ENCODE results near the gene TMEM233.

The TMEM233 gene

GRCh38 chr12:119660076-119660475 is 66.5 kb downstream of the TMEM233 start:
- H3K27ac ChIP-seq (ENCODE audit: low read depth, low read length), result no peak overlapping the region
- H3K4me3 ChIP-seq (ENCODE audit: low read length), result no peak overlapping the region
- H3K9me3 ChIP-seq (ENCODE audit: insufficient read depth, low read depth, low read length), result no peaks in the 10 kb centered on the region
- no peaks in the 10 kb centered on the region for H3K36me3 ChIP-seq (ENCODE audit: insufficient read depth, low read length)
- 90% methylated on average over 5 of the region's 5 CpGs for WGBS
- 0 out of 2 replicates have a peak, but pooled peaks cover 9% of the 10 kb centered on the region for H3K27me3 ChIP-seq (ENCODE audit: insufficient read depth, low read length)
- H3K9ac ChIP-seq (ENCODE audit: low read depth, low read length), result no peak overlapping the region
- H3K4me1 ChIP-seq (ENCODE audit: insufficient read depth, low read length), result no peaks in the 10 kb centered on the region

DNA sequence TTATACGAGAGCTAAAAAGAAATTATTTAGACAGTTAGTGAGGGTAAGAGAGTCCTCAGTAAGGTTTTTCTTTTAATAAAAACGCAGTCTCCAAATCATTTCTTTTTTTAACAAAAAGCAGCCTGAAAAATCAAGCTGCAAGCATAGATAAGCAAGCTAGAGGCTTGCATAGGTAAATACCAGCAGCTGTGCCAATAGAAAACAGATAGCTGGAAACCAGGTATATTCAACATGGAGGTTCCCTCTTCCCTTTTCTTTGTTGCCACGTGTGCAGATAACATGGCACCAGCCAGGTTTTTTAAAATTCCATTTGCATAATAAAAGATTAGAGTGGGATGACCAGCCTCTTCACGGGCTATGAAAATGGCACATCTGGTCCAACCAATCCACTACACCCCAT is 68.3 kb downstream of the TMEM233 start:
- H3K9me3 ChIP-seq (ENCODE audit: insufficient read depth, low read depth, low read length), result no peaks in the 10 kb centered on the region
- H3K27ac ChIP-seq (ENCODE audit: low read depth, low read length), result no peak overlapping the region
- 71% methylated on average over 4 of the region's 4 CpGs for WGBS
- H3K36me3 ChIP-seq (ENCODE audit: insufficient read depth, low read length), result no peaks in the 10 kb centered on the region
- H3K27me3 ChIP-seq (ENCODE audit: insufficient read depth, low read length), result 0 out of 2 replicates have a peak, but pooled peaks cover 9% of the 10 kb centered on the region
- H3K4me1 ChIP-seq (ENCODE audit: insufficient read depth, low read length), result peaks cover 1% of the 10 kb centered on the region; the same call in 1 of the 2 replicates
- no peak overlapping the region for H3K4me3 ChIP-seq (ENCODE audit: low read length)
- no peak overlapping the region for H3K9ac ChIP-seq (ENCODE audit: low read depth, low read length)

DNA sequence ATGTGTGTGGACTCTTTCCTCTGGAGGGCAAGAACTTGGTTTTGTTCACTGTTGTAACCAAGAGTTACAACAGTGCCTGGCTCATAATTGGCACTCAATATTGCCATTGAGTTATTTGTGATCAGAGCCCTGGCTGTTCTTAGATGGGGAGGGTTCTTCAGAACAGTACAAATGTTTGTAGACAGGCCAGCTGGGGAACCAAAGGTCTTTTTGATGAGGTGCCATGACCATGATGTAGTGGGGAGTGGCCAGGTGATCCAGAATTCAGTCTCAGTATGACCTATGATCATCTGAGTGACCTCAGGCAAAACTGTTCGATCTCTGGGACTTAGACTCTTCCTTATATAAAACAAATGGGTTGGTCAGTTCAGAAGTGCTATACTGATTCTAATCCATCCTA is 71.1 kb downstream of the TMEM233 start:
- Histone ChIP-seq H3K27ac (ENCODE audit: low read depth, low read length) (no peak overlapping the region), H3K9me3 (ENCODE audit: insufficient read depth, low read depth, low read length) (no peaks in the 10 kb centered on the region)
- no CpG with 5 or more reads among the region's 1 CpG for WGBS

DNA sequence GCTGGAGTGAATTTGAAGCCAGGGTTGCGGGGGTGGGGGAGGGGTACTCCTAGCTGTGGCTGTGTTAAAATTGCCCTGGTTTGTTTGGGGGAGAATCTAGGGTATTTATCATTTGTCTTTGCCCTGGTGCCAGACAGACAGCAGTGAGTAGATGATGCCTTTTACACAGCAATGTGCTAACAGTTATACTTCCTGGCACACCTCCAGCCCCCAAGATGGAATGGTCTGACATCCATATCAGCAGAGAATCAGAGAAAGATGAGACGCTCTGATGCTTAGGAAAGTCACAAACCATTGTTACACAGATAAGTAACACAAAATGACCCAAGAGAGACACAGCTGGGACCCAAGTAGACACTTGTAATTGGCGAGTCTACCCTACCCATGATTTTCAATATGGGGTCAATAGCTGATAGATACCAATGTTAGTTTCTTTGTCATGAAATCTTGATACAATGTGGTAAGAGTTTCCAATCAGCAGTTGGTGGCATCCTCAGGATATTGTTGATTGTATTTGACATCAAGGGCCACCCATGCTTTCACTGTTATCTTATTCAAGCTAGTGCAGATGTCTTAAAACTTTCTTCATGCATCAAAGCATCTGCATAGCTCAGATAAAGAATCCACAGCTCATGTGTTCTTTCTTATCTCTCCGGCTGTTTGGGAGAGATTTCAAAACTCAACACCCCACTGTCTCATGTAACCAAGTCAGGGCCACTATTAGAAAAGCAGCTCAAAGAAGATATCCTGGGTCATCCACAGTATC is 71.8 kb downstream of the TMEM233 start:
- Histone ChIP-seq H3K4me3 (ENCODE audit: low read length) (no peak overlapping the region), H3K9ac (ENCODE audit: low read depth, low read length) (no peak overlapping the region), H3K27ac (ENCODE audit: low read depth, low read length) (no peak overlapping the region), H3K9me3 (ENCODE audit: insufficient read depth, low read depth, low read length) (no peaks in the 10 kb centered on the region), H3K4me1 (ENCODE audit: insufficient read depth, low read length) (peaks cover 6% of the 10 kb centered on the region; the same call in 1 of the 2 replicates), H3K36me3 (ENCODE audit: insufficient read depth, low read length) (peaks cover 7% of the 10 kb centered on the region), H3K27me3 (ENCODE audit: insufficient read depth, low read length) (0 out of 2 replicates have a peak, but pooled peaks cover 9% of the 10 kb centered on the region)
- 92% methylated on average over 4 of the region's 4 CpGs for WGBS

More for the DNA sequence above, 71.1 kb downstream of the TMEM233 start:
- 0 out of 2 replicates have a peak, but pooled peaks cover 9% of the 10 kb centered on the region for H3K27me3 ChIP-seq (ENCODE audit: insufficient read depth, low read length)
- H3K4me3 ChIP-seq (ENCODE audit: low read length), result no peak overlapping the region
- H3K4me1 ChIP-seq (ENCODE audit: insufficient read depth, low read length), result peaks cover 6% of the 10 kb centered on the region; the same call in 1 of the 2 replicates
- H3K9ac ChIP-seq (ENCODE audit: low read depth, low read length), result no peak overlapping the region
- peaks cover under 1% of the 10 kb centered on the region; the same call in 1 of the 2 replicates for H3K36me3 ChIP-seq (ENCODE audit: insufficient read depth, low read length)

- Histone ChIP-seq H3K27me3 (ENCODE audit: insufficient read depth, low read length) (0 out of 2 replicates have a peak, but pooled peaks cover 8% of the 10 kb centered on the region), H3K9me3 (ENCODE audit: insufficient read depth, low read depth, low read length) (no peaks in the 10 kb centered on the region), H3K4me1 (ENCODE audit: insufficient read depth, low read length) (peaks cover 6% of the 10 kb centered on the region; the same call in 1 of the 2 replicates), H3K9ac (ENCODE audit: low read depth, low read length) (no peak overlapping the region), H3K27ac (ENCODE audit: low read depth, low read length) (no peak overlapping the region), H3K4me3 (ENCODE audit: low read length) (no peak overlapping the region), H3K36me3 (ENCODE audit: insufficient read depth, low read length) (peaks cover 17% of the 10 kb centered on the region)
- 91% methylated on average over 1 of the region's 2 CpGs for WGBS
These were observed 72.7 kb downstream of the TMEM233 start for GRCh38 chr12:119666226-119666795.

DNA sequence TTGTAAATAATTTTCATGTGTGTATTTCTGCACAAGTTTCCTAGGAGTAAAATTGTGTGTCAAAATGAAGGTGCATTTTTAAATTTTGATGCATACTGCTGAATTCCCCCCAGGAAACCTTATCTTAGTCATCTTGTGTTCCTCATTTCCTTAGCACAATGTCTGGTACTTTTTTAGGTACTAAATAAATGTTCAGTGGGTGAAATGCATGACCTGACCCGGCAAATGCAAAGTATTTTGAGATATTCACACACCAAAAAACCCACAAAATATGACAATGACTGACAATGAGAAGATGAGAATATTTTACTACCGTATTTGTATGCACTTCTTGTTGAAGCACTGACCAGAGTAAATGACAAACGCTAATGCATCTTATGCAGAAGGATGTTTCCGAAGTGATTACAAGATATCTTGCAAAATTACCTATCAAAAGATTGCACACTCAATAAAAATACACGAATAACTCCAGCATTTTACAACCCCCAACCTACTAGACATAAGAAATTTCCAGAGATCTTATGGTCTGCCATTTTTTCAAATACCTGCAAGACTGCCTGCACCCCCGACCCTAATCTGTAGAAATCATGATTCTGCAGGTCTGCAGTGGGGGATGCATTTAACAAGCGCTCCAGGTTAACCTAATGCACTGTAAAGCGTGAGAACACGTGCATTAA is 73.5 kb downstream of the TMEM233 start:
- Histone ChIP-seq H3K9me3 (ENCODE audit: insufficient read depth, low read depth, low read length) (no peaks in the 10 kb centered on the region), H3K36me3 (ENCODE audit: insufficient read depth, low read length) (peaks cover 24% of the 10 kb centered on the region), H3K9ac (ENCODE audit: low read depth, low read length) (peak overlapping the region; percentile 71; the same call in 1 of the 2 replicates), H3K4me3 (ENCODE audit: low read length) (peak overlapping the region; percentile 98), H3K27me3 (ENCODE audit: insufficient read depth, low read length) (0 out of 2 replicates have a peak, but pooled peaks cover 6% of the 10 kb centered on the region), H3K4me1 (ENCODE audit: insufficient read depth, low read length) (peaks cover 6% of the 10 kb centered on the region; the same call in 1 of the 2 replicates), H3K27ac (ENCODE audit: low read depth, low read length) (peak overlapping the region; percentile 47; the same call in 1 of the 2 replicates)
- WGBS, result 46% methylated on average over 8 of the region's 9 CpGs

- under 1% methylated on average over 69 of the region's 69 CpGs for WGBS
- Histone ChIP-seq H3K27ac (ENCODE audit: low read depth, low read length) (peak within 1 kb of the TSS; percentile 97), H3K4me3 (ENCODE audit: low read length) (peak within 1 kb of the TSS; percentile 98)
These were observed 74.2 kb downstream of the TMEM233 start, which contains the start of gene PRKAB1 for GRCh38 chr12:119667577-119668323. TSS of gene PRKAB1 (plus strand) at chr12:119668133. CDS start at chr12:119668245, 112 bp downstream.

GRCh38 chr12:119668324-119668841 is 74.8 kb downstream of the TMEM233 start:
- WGBS, result 8% methylated on average over 14 of the region's 14 CpGs
- no peaks in the 10 kb centered on the region for H3K27me3 ChIP-seq (ENCODE audit: insufficient read depth, low read length)
- H3K9me3 ChIP-seq (ENCODE audit: insufficient read depth, low read depth, low read length), result no peaks in the 10 kb centered on the region
- peak overlapping the region; percentile 97 for H3K27ac ChIP-seq (ENCODE audit: low read depth, low read length)
- peak overlapping the region; percentile 98 for H3K4me3 ChIP-seq (ENCODE audit: low read length)
- peak overlapping the region; percentile 91 for H3K9ac ChIP-seq (ENCODE audit: low read depth, low read length)
- H3K4me1 ChIP-seq (ENCODE audit: insufficient read depth, low read length), result peaks cover 6% of the 10 kb centered on the region; the same call in 1 of the 2 replicates
- peaks cover 38% of the 10 kb centered on the region for H3K36me3 ChIP-seq (ENCODE audit: insufficient read depth, low read length)

More at GRCh38 chr12:119667577-119668323, 74.2 kb downstream of the TMEM233 start, which contains the start of gene PRKAB1:
- Histone ChIP-seq H3K36me3 (ENCODE audit: insufficient read depth, low read length) (peaks cover 31% of the 10 kb centered on the region), H3K9me3 (ENCODE audit: insufficient read depth, low read depth, low read length) (no peaks in the 10 kb centered on the region), H3K9ac (ENCODE audit: low read depth, low read length) (peak within 1 kb of the TSS; percentile 91), H3K4me1 (ENCODE audit: insufficient read depth, low read length) (peaks cover 6% of the 10 kb centered on the region; the same call in 1 of the 2 replicates), H3K27me3 (ENCODE audit: insufficient read depth, low read length) (no peaks in the 10 kb centered on the region)

DNA sequence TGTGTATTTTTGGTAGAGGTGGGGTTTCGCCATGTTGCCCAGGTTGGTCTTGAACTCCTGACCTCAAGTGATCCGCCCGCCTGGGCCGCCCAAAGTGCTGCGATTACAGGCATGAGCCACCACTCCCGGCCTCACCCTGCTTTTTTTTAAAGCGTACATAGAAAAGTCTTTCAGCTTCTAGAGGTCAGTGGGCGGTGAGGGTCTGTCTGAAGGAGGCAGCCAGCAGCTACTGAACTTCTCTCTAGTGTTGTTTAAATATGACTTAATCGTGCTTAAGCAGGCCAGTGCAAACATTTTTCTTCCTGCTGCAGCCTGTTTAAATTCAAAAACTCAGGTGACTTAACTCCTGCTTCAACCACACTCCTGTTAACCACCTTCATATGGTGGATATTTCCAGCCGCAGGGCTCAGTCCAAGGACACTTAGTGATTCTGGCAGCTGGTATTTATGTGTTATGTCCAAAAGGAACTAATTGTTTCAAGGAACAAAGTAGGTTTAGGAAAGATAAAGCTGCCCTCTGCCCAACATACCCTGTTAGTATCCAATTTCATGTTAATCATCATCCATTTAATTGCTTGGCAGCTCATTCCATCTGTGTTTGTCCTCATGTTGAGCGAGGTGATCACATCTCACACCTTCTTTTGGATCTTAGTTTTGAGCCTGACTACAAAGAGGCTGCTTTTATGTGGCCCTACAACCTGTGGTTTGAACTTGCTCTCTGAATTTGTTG is 76.3 kb downstream of the TMEM233 start:
- Histone ChIP-seq H3K4me1 (ENCODE audit: insufficient read depth, low read length) (peaks cover 6% of the 10 kb centered on the region; the same call in 1 of the 2 replicates), H3K9me3 (ENCODE audit: insufficient read depth, low read depth, low read length) (no peaks in the 10 kb centered on the region), H3K36me3 (ENCODE audit: insufficient read depth, low read length) (peaks cover 53% of the 10 kb centered on the region), H3K9ac (ENCODE audit: low read depth, low read length) (no peak overlapping the region), H3K27me3 (ENCODE audit: insufficient read depth, low read length) (no peaks in the 10 kb centered on the region), H3K4me3 (ENCODE audit: low read length) (no peak overlapping the region), H3K27ac (ENCODE audit: low read depth, low read length) (no peak overlapping the region)
- WGBS, result 94% methylated on average over 11 of the region's 11 CpGs
